Activated CD4-positive, alpha-beta memory T cell treated with anti-CD3 and anti-CD28 coated beads for 36 hours (primary cell): Measurements from ENCODE around the gene SPATS2L. TPM values are rescaled to one million over a fixed set of nuclear protein-coding genes. Genes with fewer than 3 reads are reported as not detected.

ENCODE experiments used
- CTCF ChIA-PET: fragments of 350-600 bp; sonication (Branson Sonifier 250); formaldehyde crosslinking; loops from one replicate; lab custom pipeline; 2021; ENCODE audit warnings: antibody characterized with exemption, inconsistent platforms; lab: Charles Lee
- POLR2A ChIA-PET: fragments of 350-600 bp; sonication (Branson Sonifier 250); formaldehyde crosslinking; loops from one replicate; lab custom pipeline; 2021; ENCODE audit warnings: antibody characterized with exemption; lab: Charles Lee
- DNase-seq: peaks from one replicate; pipeline ENCODE4 v3.0.0-alpha.2; 2020
- H3K27ac Mint-ChIP-seq: one replicate; pipeline ENCODE4 v1.8.0; 2021; ENCODE audit warnings: mixed read lengths
- H3K27me3 Mint-ChIP-seq: one replicate; pipeline ENCODE4 v1.8.0; 2021; ENCODE audit warnings: mixed read lengths
- H3K36me3 Mint-ChIP-seq: one replicate; pipeline ENCODE4 v1.8.0; 2021; ENCODE audit warnings: mixed read lengths
- H3K4me1 Mint-ChIP-seq: one replicate; pipeline ENCODE4 v1.8.0; 2021; ENCODE audit warnings: low read depth, mixed read lengths
- H3K4me3 Mint-ChIP-seq: one replicate; pipeline ENCODE4 v1.8.0; 2021; ENCODE audit warnings: mild to moderate bottlenecking, mixed read lengths
- H3K9me3 Mint-ChIP-seq: one replicate; pipeline ENCODE4 v1.8.0; 2021; ENCODE audit warnings: mixed read lengths
- intact Hi-C: fragments of 100-400 bp; cut with micrococcal nuclease; formaldehyde crosslinking; loops from one replicate; pipeline ENCODE4 v1.15.1; 2023
- total RNA-seq, 2 experiments: library from RNA; stranded (reverse); gene quantifications; one replicate each; pipeline ENCODE4 v1.2.3, GENCODE V29; 2021

SPATS2L gene
- total RNA-seq, 2 experiments from 2014 or later: 25.4 to 28.8 TPM

- Mint-ChIP-seq H3K9me3 (no peaks in the 10 kb centered on the region), H3K4me3 (no peak overlapping the region), H3K36me3 (no peaks in the 10 kb centered on the region), H3K4me1 (peaks cover 28% of the 10 kb centered on the region), H3K27me3 (peaks cover 3% of the 10 kb centered on the region), H3K27ac (no peak overlapping the region)
- no peak for DNase-seq
- POLR2A ChIA-PET: no interaction called here
- CTCF ChIA-PET: interaction anchor here (0.6 kb wide), 1 partner anchor 10 kb away, joined by 3 read pairs; no protein-coding TSS in a partner anchor
- intact Hi-C loops: no loop called here
Observed at GRCh38 chr2:200311139-200311538, 4.6 kb downstream of the SPATS2L start.

GRCh38 chr2:200314976-200315567 lies 8.6 kb downstream of the SPATS2L start:
- Mint-ChIP-seq H3K36me3 (no peaks in the 10 kb centered on the region), H3K4me1 (peaks cover 25% of the 10 kb centered on the region), H3K4me3 (no peak overlapping the region), H3K27me3 (no peaks in the 10 kb centered on the region), H3K9me3 (no peaks in the 10 kb centered on the region), H3K27ac (no peak overlapping the region)
- intact Hi-C loops: no loop called here
- CTCF ChIA-PET: no interaction called here
- POLR2A ChIA-PET: interaction anchor here (0.7 kb wide), 1 partner anchor 16 kb away, joined by 3 read pairs; no protein-coding TSS in a partner anchor
- no peak for DNase-seq

GRCh38 chr2:200317975-200318374 lies 11.5 kb downstream of the SPATS2L start:
- H3K27ac Mint-ChIP-seq: no peak overlapping the region
- H3K4me1 Mint-ChIP-seq: peaks cover 34% of the 10 kb centered on the region
- ChIA-PET POLR2A (no interaction called here), CTCF (no interaction called here)
- no peaks in the 10 kb centered on the region for H3K27me3 Mint-ChIP-seq
- H3K9me3 Mint-ChIP-seq: no peaks in the 10 kb centered on the region
- intact Hi-C loops: no loop called here
- H3K4me3 Mint-ChIP-seq: no peak overlapping the region
- DNase-seq: no peak
- no peaks in the 10 kb centered on the region for H3K36me3 Mint-ChIP-seq

GRCh38 chr2:200318940-200319435 lies 12.5 kb downstream of the SPATS2L start:
- intact Hi-C loops: no loop called here

GRCh38 chr2:200319548-200320337 lies 13.2 kb downstream of the SPATS2L start:
- Mint-ChIP-seq H3K27me3 (no peaks in the 10 kb centered on the region), H3K4me1 (peaks cover 35% of the 10 kb centered on the region), H3K9me3 (no peaks in the 10 kb centered on the region), H3K4me3 (no peak overlapping the region), H3K36me3 (no peaks in the 10 kb centered on the region), H3K27ac (no peak overlapping the region)
- ChIA-PET CTCF (no interaction called here), POLR2A (no interaction called here)
- intact Hi-C loops: loop anchor here (5.0 kb wide), 2 partner anchors 53 to 148 kb away; no protein-coding TSS in a partner anchor
- DNase-seq: no peak

More at GRCh38 chr2:200318940-200319435, 12.5 kb downstream of the SPATS2L start:
- H3K36me3 Mint-ChIP-seq: no peaks in the 10 kb centered on the region
- no peaks in the 10 kb centered on the region for H3K9me3 Mint-ChIP-seq
- H3K4me3 Mint-ChIP-seq: no peak overlapping the region
- no peak overlapping the region for H3K27ac Mint-ChIP-seq
- H3K4me1 Mint-ChIP-seq: peaks cover 35% of the 10 kb centered on the region
- ChIA-PET POLR2A (no interaction called here), CTCF (no interaction called here)
- DNase-seq: no peak
- no peaks in the 10 kb centered on the region for H3K27me3 Mint-ChIP-seq

- intact Hi-C loops: loop anchor here (5.0 kb wide), 2 partner anchors 52 to 147 kb away; no protein-coding TSS in a partner anchor
- Mint-ChIP-seq H3K27me3 (no peaks in the 10 kb centered on the region), H3K36me3 (no peaks in the 10 kb centered on the region), H3K9me3 (no peaks in the 10 kb centered on the region), H3K4me3 (no peak overlapping the region), H3K4me1 (peaks cover 35% of the 10 kb centered on the region), H3K27ac (no peak overlapping the region)
- CTCF ChIA-PET: no interaction called here
- DNase-seq: no peak
- POLR2A ChIA-PET: no interaction called here
Observed at GRCh38 chr2:200320344-200320743, 13.9 kb downstream of the SPATS2L start.

- ChIA-PET CTCF (interaction anchor here (0.6 kb wide), 1 partner anchor 10 kb away, joined by 3 read pairs; no protein-coding TSS in a partner anchor), POLR2A (no interaction called here)
- H3K9me3 Mint-ChIP-seq: no peaks in the 10 kb centered on the region
- H3K27me3 Mint-ChIP-seq: no peaks in the 10 kb centered on the region
- peaks cover 31% of the 10 kb centered on the region for H3K4me1 Mint-ChIP-seq
- no peaks in the 10 kb centered on the region for H3K36me3 Mint-ChIP-seq
- H3K27ac Mint-ChIP-seq: no peak overlapping the region
- no peak overlapping the region for H3K4me3 Mint-ChIP-seq
- no peak for DNase-seq
- intact Hi-C loops: loop anchor here (5.0 kb wide), 2 partner anchors 51 to 146 kb away; no protein-coding TSS in a partner anchor
Observed at GRCh38 chr2:200320991-200321390, 14.5 kb downstream of the SPATS2L start.

- Mint-ChIP-seq H3K4me3 (no peak overlapping the region), H3K27ac (no peak overlapping the region), H3K9me3 (no peaks in the 10 kb centered on the region), H3K27me3 (no peaks in the 10 kb centered on the region), H3K36me3 (no peaks in the 10 kb centered on the region), H3K4me1 (peaks cover 21% of the 10 kb centered on the region)
- ChIA-PET CTCF (interaction anchor here (0.7 kb wide), 1 partner anchor 16 kb away, joined by 3 read pairs; the partner anchor contains the start of gene SPATS2L), POLR2A (interaction anchor here (1.0 kb wide), 1 partner anchor 133 kb away, joined by 3 read pairs; no protein-coding TSS in a partner anchor)
- intact Hi-C loops: loop anchor here (5.0 kb wide), 2 partner anchors 50 to 145 kb away; no protein-coding TSS in a partner anchor
- DNase-seq: no peak
Observed at GRCh38 chr2:200321780-200322534, 15.5 kb downstream of the SPATS2L start.

- no peak overlapping the region for H3K4me3 Mint-ChIP-seq
- no peak overlapping the region for H3K27ac Mint-ChIP-seq
- ChIA-PET POLR2A (no interaction called here), CTCF (interaction anchor here (0.7 kb wide), 1 partner anchor 16 kb away, joined by 3 read pairs; the partner anchor contains the start of gene SPATS2L)
- no peak for DNase-seq
- H3K9me3 Mint-ChIP-seq: no peaks in the 10 kb centered on the region
- intact Hi-C loops: loop anchor here (5.0 kb wide), 2 partner anchors 50 to 145 kb away; no protein-coding TSS in a partner anchor
- H3K27me3 Mint-ChIP-seq: no peaks in the 10 kb centered on the region
- H3K36me3 Mint-ChIP-seq: no peaks in the 10 kb centered on the region
- H3K4me1 Mint-ChIP-seq: peaks cover 17% of the 10 kb centered on the region
Observed at GRCh38 chr2:200322607-200323006, 16.1 kb downstream of the SPATS2L start.

- H3K4me3 Mint-ChIP-seq: no peak overlapping the region
Observed at GRCh38 chr2:200324362-200324761, 17.9 kb downstream of the SPATS2L start.

GRCh38 chr2:200329384-200329783 lies 22.9 kb downstream of the SPATS2L start:
- intact Hi-C loops: no loop called here
- Mint-ChIP-seq H3K4me1 (no peaks in the 10 kb centered on the region), H3K9me3 (no peaks in the 10 kb centered on the region), H3K27me3 (no peaks in the 10 kb centered on the region), H3K36me3 (no peaks in the 10 kb centered on the region), H3K27ac (no peak overlapping the region), H3K4me3 (no peak overlapping the region)
- POLR2A ChIA-PET: no interaction called here
- no peak for DNase-seq
- CTCF ChIA-PET: no interaction called here

More at GRCh38 chr2:200324362-200324761, 17.9 kb downstream of the SPATS2L start:
- intact Hi-C loops: loop anchor here (5.0 kb wide), 2 partner anchors 48 to 143 kb away; no protein-coding TSS in a partner anchor
- Mint-ChIP-seq H3K36me3 (no peaks in the 10 kb centered on the region), H3K27me3 (no peaks in the 10 kb centered on the region), H3K9me3 (no peaks in the 10 kb centered on the region), H3K27ac (no peak overlapping the region), H3K4me1 (peaks cover 17% of the 10 kb centered on the region)
- CTCF ChIA-PET: no interaction called here
- POLR2A ChIA-PET: no interaction called here
- no peak for DNase-seq
